Gastrocnemius medialis (tissue), 4 donors: ENCODE measurements around the gene TCF7L2. TPM values are rescaled to one million over a fixed set of nuclear protein-coding genes. Genes with fewer than 3 reads are reported as not detected.

Experiments
- ATAC-seq, 2 donors: fragments of 150-250 bp; one replicate each; pipeline ENCODE4 v1.9.1; 2016
- DNase-seq, 2 donors: peaks; one replicate each; pipeline ENCODE4 v3.0.0-alpha.2; 2019
- H3K27ac ChIP-seq, 4 donors: fragments of 200-600 bp; sonication (generic); 1 replicate in 1 of 4; 2 replicates in 3 of 4; pipeline ENCODE4 v1.5.1; 2016 to 2018; ENCODE audit warnings: mild to moderate bottlenecking in 2 of 4, moderate library complexity in 1 of 4
- H3K27me3 ChIP-seq, 3 donors: fragments of 200-600 bp; sonication (generic) in 2 of 3; 1 replicate in 1 of 3; 2 replicates in 2 of 3; pipeline versions ENCODE4 v1.5.1 to v1.6.0; 2016 to 2019; ENCODE audit warnings: mild to moderate bottlenecking in 1 of 3, moderate library complexity in 1 of 3
- H3K36me3 ChIP-seq, 2 donors: fragments of 200-600 bp; sonication (generic) in 1 of 2; one replicate each; pipeline ENCODE4 v1.5.1; 2017 to 2018
- H3K4me1 ChIP-seq, 2 donors: fragments of 200-600 bp; sonication (generic) in 1 of 2; one replicate each; pipeline ENCODE4 v1.5.1; 2016 to 2017; ENCODE audit warnings: mild to moderate bottlenecking in 2 of 2
- H3K4me3 ChIP-seq, 4 donors: fragments of 200-600 bp; sonication (generic) in 3 of 4; 1 replicate in 1 of 4; 2 replicates in 3 of 4; pipeline ENCODE4 v1.5.1; 2016 to 2019; ENCODE audit warnings: mild to moderate bottlenecking in 2 of 4
- H3K9me3 ChIP-seq, 3 donors: fragments of 200-600 bp; sonication (generic) in 2 of 3; 1 replicate in 1 of 3; 2 replicates in 2 of 3; pipeline ENCODE4 v1.5.1; 2016 to 2019
- CTCF ChIP-seq, 5 experiments: fragments of 450-650 bp in 3 of 5; fragments of 200-600 bp in 2 of 5; sonication (generic) in 2 of 5; IDR thresholded peaks in 4 of 5; conservative IDR thresholded peaks in 1 of 5; 1 replicate in 4 of 5; 2 replicates in 1 of 5; pipeline ENCODE4 v1.5.1; 2016 to 2019; ENCODE audit warnings: antibody characterized with exemption in 5 of 5, mild to moderate bottlenecking in 3 of 5, moderate library complexity in 3 of 5
- POLR2A ChIP-seq, 2 donors: fragments of 450-650 bp; IDR thresholded peaks; one replicate each; pipeline ENCODE4 v1.6.1; 2017; ENCODE audit warnings: antibody characterized with exemption in 2 of 2, mild to moderate bottlenecking in 2 of 2, moderate library complexity in 2 of 2
- in situ Hi-C, 4 donors: fragments of 200-750 bp; cut with MboI; loops; one replicate each; pipeline versions ENCODE4 v1.15.0 to v1.8.0; 2017; ENCODE audit warnings: low sequenced_read_pairs in 4 of 4
- intact Hi-C: fragments of 100-400 bp; cut with DNase I; formaldehyde crosslinking; loops from one replicate; pipeline ENCODE4 v1.15.1; 2023; ENCODE audit warnings: low total_unique reads
- total RNA-seq, 4 donors: library from RNA; depleted of rRNA; stranded (reverse); fragments of >200 nt; gene quantifications; one replicate each; pipeline versions ENCODE4 v1.1.0 to v1.2.3, GENCODE V29; 2016

Gene TCF7L2
- total RNA-seq, 4 donors from 2014 or later = 4.6 to 5.1 (median 5.0) TPM

GRCh38 chr10:112907893-112908292 is 42.2 kb upstream of the TCF7L2 start:
- H3K27ac ChIP-seq = no peak overlapping the region
- no peaks in the 10 kb centered on the region for H3K4me1 ChIP-seq
- no peaks in the 10 kb centered on the region for H3K27me3 ChIP-seq
- no peaks in the 10 kb centered on the region for H3K9me3 ChIP-seq
- no peaks in the 10 kb centered on the region for H3K36me3 ChIP-seq
- ATAC-seq (no peak), DNase-seq (no peak)
- intact Hi-C loops (no loop called here), in situ Hi-C loops (no loop called here)
- TF ChIP-seq POLR2A (IDR thresholded peaks at IDR 0.05) = no peak
- TF ChIP-seq CTCF (IDR thresholded peaks at IDR 0.05 in 4 of 5, conservative IDR thresholded peaks at IDR 0.05 in 1 of 5) = no peak
- no peak overlapping the region for H3K4me3 ChIP-seq

- H3K27ac ChIP-seq = no peak overlapping the region
- no peaks in the 10 kb centered on the region for H3K9me3 ChIP-seq
- H3K27me3 ChIP-seq = no peaks in the 10 kb centered on the region
- DNase-seq (no peak), ATAC-seq (no peak)
- in situ Hi-C loops = no loop called here
- no peaks in the 10 kb centered on the region for H3K4me1 ChIP-seq
- no peak for TF ChIP-seq CTCF (IDR thresholded peaks at IDR 0.05 in 4 of 5, conservative IDR thresholded peaks at IDR 0.05 in 1 of 5)
- no peak for TF ChIP-seq POLR2A (IDR thresholded peaks at IDR 0.05)
- no peak overlapping the region for H3K4me3 ChIP-seq
- intact Hi-C loops = no loop called here
- H3K36me3 ChIP-seq = no peaks in the 10 kb centered on the region
These were observed 38.8 kb upstream of the TCF7L2 start for GRCh38 chr10:112911206-112911605.

GRCh38 chr10:112912410-112912928 is 37.6 kb upstream of the TCF7L2 start:
- H3K4me1 ChIP-seq = no peaks in the 10 kb centered on the region
- no peak overlapping the region for H3K27ac ChIP-seq
- DNase-seq = no peak
- TF ChIP-seq CTCF (IDR thresholded peaks at IDR 0.05 in 4 of 5, conservative IDR thresholded peaks at IDR 0.05 in 1 of 5) = no peak
- intact Hi-C loops = no loop called here
- in situ Hi-C loops = no loop called here
- no peaks in the 10 kb centered on the region for H3K9me3 ChIP-seq
- H3K36me3 ChIP-seq = no peaks in the 10 kb centered on the region
- H3K4me3 ChIP-seq = no peak overlapping the region
- ATAC-seq = no peak
- H3K27me3 ChIP-seq = no peaks in the 10 kb centered on the region

- no peaks in the 10 kb centered on the region for H3K36me3 ChIP-seq
- H3K9me3 ChIP-seq = no peaks in the 10 kb centered on the region
- no peak for ATAC-seq
- no peaks in the 10 kb centered on the region for H3K4me1 ChIP-seq
- no peak overlapping the region for H3K4me3 ChIP-seq
- intact Hi-C loops (no loop called here), in situ Hi-C loops (no loop called here)
- no peak for DNase-seq
- H3K27ac ChIP-seq = no peak overlapping the region
- TF ChIP-seq CTCF (IDR thresholded peaks at IDR 0.05 in 4 of 5, conservative IDR thresholded peaks at IDR 0.05 in 1 of 5) = no peak
- no peak for TF ChIP-seq POLR2A (IDR thresholded peaks at IDR 0.05)
- H3K27me3 ChIP-seq = no peaks in the 10 kb centered on the region
These were observed 36.8 kb upstream of the TCF7L2 start for GRCh38 chr10:112913255-112913654.

GRCh38 chr10:112913661-112914287 is 36.3 kb upstream of the TCF7L2 start:
- H3K36me3 ChIP-seq = no peaks in the 10 kb centered on the region
- H3K9me3 ChIP-seq = no peaks in the 10 kb centered on the region
- H3K27ac ChIP-seq = no peak overlapping the region
- ATAC-seq (no peak), DNase-seq (no peak)
- no peak overlapping the region for H3K4me3 ChIP-seq
- H3K4me1 ChIP-seq = no peaks in the 10 kb centered on the region
- intact Hi-C loops (no loop called here), in situ Hi-C loops (no loop called here)
- no peaks in the 10 kb centered on the region for H3K27me3 ChIP-seq
- TF ChIP-seq CTCF (IDR thresholded peaks at IDR 0.05 in 4 of 5, conservative IDR thresholded peaks at IDR 0.05 in 1 of 5) (no peak), POLR2A (IDR thresholded peaks at IDR 0.05) (no peak)
